Fibroblast of villous mesenchyme (primary cell): Measurements from ENCODE around the gene ITGB1BP1. TPM values are rescaled to one million over a fixed set of nuclear protein-coding genes. Genes with fewer than 3 reads are reported as not detected.

ENCODE experiments used
- DNase-seq: peaks from one replicate; pipeline ENCODE4 v3.0.0-alpha.2; 2010; ENCODE audit warnings: low read depth
- H3K4me3 ChIP-seq: 2 replicates; pipeline ENCODE4 v1.5.1; 2011; ENCODE audit warnings: low read depth, mild to moderate bottlenecking, low read length
- total RNA-seq: library from RNA; depleted of rRNA; stranded (reverse); fragments of >200 nt; gene quantifications from 2 replicates; pipeline ENCODE4 v1.2.3, GENCODE V29; 2012
- TF ChIP-seq, protein P1 (sequence below): IDR thresholded peaks from 2 replicates; pipeline ENCODE4 v1.5.1; 2012; ENCODE audit warnings: low read depth, mild to moderate bottlenecking, low read length; ENCODE audit not compliant: insufficient read depth

Gene ITGB1BP1, protein sequence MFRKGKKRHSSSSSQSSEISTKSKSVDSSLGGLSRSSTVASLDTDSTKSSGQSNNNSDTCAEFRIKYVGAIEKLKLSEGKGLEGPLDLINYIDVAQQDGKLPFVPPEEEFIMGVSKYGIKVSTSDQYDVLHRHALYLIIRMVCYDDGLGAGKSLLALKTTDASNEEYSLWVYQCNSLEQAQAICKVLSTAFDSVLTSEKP
- total RNA-seq: 25.8 and 33.2 TPM in 2 replicates

DNA sequence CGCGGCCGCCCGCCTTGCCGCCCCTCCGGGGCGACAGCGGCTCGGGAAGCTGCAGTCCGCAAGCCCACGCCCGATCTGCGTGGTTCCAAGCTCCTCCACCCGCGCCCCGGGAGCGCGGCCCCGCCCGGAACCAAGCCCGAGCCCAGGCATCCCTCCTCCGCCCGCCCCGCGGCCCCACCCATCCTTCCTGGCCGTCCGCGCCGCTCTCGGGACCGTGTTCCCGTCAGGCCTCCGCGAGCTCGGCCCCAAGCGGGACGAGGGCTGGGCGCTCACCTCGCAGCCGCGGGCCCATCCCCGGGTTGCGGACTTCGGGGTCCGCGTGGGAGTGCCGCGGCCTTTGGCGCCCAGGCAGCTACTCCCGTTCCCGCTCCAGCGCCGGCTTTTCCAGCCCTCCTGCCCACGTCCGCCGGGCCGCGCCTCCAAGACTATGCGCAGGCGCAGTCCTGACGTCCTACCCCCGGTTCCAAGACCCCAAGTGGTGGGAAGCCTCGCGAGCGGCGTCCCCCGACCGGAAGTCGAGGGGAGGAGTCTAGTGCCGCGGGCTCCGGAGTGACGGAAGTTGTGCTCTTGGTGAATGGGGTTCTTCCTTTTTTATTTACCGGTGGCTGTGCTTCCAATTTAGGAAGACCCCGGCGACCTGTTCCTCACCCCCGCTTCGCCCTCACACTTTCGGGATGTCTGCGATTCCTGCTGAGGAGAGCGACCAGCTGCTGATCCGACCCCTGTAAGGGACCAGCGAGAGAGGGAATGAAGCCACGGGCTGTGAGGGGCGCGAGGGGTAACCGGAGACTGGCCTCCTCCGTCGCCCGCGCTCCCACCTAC is at the start of gene ITGB1BP1, which contains the start of gene CPSF3:
TSS of gene ITGB1BP1 (minus strand) at position 429 of the 822 bp plus-strand sequence. CDS start 4,831 bp downstream, outside the sequence.
TSS of gene CPSF3 (plus strand) at position 555 of the 822 bp plus-strand sequence. CDS start at position 675, 120 bp downstream.
- peak within 1 kb of the TSS; percentile 90 for H3K4me3 ChIP-seq
- TF ChIP-seq, protein P1, sequence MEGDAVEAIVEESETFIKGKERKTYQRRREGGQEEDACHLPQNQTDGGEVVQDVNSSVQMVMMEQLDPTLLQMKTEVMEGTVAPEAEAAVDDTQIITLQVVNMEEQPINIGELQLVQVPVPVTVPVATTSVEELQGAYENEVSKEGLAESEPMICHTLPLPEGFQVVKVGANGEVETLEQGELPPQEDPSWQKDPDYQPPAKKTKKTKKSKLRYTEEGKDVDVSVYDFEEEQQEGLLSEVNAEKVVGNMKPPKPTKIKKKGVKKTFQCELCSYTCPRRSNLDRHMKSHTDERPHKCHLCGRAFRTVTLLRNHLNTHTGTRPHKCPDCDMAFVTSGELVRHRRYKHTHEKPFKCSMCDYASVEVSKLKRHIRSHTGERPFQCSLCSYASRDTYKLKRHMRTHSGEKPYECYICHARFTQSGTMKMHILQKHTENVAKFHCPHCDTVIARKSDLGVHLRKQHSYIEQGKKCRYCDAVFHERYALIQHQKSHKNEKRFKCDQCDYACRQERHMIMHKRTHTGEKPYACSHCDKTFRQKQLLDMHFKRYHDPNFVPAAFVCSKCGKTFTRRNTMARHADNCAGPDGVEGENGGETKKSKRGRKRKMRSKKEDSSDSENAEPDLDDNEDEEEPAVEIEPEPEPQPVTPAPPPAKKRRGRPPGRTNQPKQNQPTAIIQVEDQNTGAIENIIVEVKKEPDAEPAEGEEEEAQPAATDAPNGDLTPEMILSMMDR: no peak
- DNase-seq: peak; percentile 98

DNA sequence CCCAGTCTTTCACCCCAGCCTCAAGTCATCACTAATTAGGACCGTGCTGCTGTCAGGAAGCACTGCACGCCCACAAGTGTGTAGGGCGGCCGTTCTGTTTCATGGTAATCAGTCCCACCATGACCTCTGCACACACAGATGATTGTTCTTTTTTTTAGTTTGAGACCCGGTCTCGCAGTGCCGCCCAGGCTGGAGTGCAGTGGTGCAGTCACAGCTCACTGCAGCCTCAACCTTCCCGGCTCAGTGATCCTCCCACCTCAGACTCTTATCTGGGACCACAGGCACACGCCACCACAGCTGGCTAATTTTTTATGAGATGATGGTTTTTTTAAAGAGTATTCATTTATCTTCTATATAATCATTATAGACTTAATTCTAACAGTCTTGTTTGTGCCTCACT is 49.2 kb upstream of the ITGB1BP1 start:
- no peak overlapping the region for H3K4me3 ChIP-seq
- no peak for DNase-seq
- TF ChIP-seq, protein P1: no peak

DNA sequence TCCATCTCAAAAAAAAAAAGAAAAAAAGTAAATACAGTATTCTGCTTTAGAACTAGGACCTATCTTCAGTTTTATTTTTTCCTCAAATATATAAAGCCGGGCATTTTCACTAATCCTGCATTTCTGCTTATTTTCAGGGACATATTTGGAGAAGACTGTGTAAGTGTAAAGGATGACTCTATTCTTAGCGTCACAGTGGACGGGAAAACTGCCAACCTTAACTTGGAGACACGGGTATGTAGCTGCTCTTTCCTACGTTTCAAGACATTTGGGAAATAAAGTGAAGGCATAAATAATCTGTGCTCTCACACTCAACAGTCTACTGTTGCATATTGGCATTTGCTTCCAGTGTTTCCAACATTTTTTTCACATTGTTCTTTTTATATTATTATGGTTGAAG is 47.9 kb upstream of the ITGB1BP1 start:
- TF ChIP-seq, protein P1: no peak
- H3K4me3 ChIP-seq: no peak overlapping the region
- no peak for DNase-seq

DNA sequence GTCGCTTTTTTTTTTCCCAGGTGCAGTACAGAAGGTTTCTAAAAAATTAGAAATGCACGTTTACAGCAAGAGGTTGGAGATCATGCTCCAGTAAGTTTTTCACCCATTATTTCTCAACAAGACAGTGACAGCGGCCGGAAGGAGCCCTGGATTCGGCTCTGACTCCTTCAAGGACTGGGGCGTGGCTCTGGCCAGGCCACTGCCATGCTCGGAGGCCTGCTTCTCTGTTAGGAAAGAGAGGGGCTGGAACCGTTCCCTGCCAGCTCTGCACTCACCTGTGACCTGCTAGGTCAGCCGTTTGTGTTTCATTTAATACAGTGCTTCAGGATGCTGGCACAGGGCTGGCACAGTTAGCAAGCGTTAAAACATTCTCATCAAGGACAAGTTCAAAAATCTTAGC is 44.4 kb upstream of the ITGB1BP1 start:
- TF ChIP-seq, protein P1: no peak
- DNase-seq: no peak

DNA sequence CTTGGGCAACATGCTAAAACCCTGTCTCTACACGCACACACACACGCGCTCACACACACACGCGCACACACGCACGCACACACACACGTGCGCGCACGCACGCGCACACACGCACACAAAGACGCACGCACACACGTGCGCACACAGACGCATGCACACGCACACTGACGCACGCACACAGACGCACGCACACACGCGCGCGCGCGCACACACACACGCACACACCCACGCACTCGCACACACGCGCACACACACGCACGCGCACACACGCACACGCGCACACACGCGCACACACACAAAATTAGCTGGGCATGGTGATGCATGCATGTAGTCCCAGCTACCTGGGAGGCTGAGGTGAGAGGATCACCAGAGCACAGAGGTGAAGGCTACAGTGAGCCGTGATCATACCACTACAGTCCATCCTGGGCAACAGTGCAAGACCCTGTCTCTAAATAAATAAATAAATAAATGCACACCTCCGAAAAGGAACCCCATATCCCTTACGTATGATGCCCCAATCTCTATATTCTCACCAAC is 42.9 kb upstream of the ITGB1BP1 start:
- no peak overlapping the region for H3K4me3 ChIP-seq
- no peak for DNase-seq
- TF ChIP-seq, protein P1: no peak

More for the DNA sequence above, 44.4 kb upstream of the ITGB1BP1 start:
- no peak overlapping the region for H3K4me3 ChIP-seq

DNA sequence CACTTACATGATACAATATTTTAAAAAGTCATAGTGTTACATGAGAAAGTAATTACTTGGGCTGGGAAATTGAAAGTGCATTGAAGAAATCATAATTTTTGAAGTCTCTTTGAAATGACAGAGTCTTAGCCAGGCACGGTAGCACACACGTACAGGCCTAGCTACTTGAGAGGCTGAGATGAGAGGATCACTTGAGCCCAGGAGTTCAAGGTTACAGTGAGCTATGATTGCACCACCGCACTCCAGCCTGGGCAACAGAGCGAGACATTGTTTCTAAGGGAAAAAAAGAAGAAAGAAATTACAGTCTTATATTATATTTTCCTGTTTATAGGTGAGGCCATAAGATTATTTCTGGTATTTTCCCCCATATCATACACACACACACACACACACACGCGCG is 41.8 kb upstream of the ITGB1BP1 start:
- DNase-seq: no peak
- H3K4me3 ChIP-seq: no peak overlapping the region
- TF ChIP-seq, protein P1: no peak
